SJCRH30 (cell line): Measurements from ENCODE around the gene FAH. TPM values are rescaled to one million over a fixed set of nuclear protein-coding genes. Genes with fewer than 3 reads are reported as not detected.
A peak's percentile ranks its signal among the peaks of the same experiment; 100 is the strongest.
"Not testable (repeated sequence)": the region's sequence is repeated elsewhere in the genome, so short reads cannot be mapped to it uniquely, and the experiment has no call there.

Experiments
- DNase-seq, 2 experiments: peaks; one replicate each; pipeline ENCODE4 v3.0.0-alpha.2; 2015 to 2020
- H3K27ac ChIP-seq: fragments of 250-450 bp; sonication (Bioruptor Pico); 2 replicates; pipeline ENCODE4 v1.5.1; 2020; ENCODE audit warnings: mild to moderate bottlenecking, moderate library complexity
- H3K27me3 ChIP-seq: fragments of 250-450 bp; sonication (Bioruptor Pico); 2 replicates; pipeline ENCODE4 v1.5.1; 2020; ENCODE audit warnings: mild to moderate bottlenecking, moderate library complexity
- H3K36me3 ChIP-seq: fragments of 250-450 bp; sonication (Bioruptor Pico); 2 replicates; pipeline ENCODE4 v1.5.1; 2020; ENCODE audit warnings: mild to moderate bottlenecking, moderate library complexity
- H3K4me1 ChIP-seq: fragments of 250-450 bp; sonication (Bioruptor Pico); 2 replicates; pipeline ENCODE4 v1.5.1; 2020; ENCODE audit warnings: mild to moderate bottlenecking, moderate library complexity
- H3K4me3 ChIP-seq: fragments of 250-450 bp; sonication (Bioruptor Pico); 2 replicates; pipeline ENCODE4 v1.5.1; 2020; ENCODE audit warnings: mild to moderate bottlenecking, moderate library complexity
- H3K9me3 ChIP-seq: fragments of 250-450 bp; sonication (Bioruptor Pico); replicated peaks from 2 replicates; pipeline ENCODE4 v1.5.1; 2020; ENCODE audit warnings: mild to moderate bottlenecking, moderate library complexity
- total RNA-seq: library from RNA; depleted of rRNA; stranded (reverse); fragments of >200 nt; shearing (Covaris generic); gene quantifications from 2 replicates; pipeline ENCODE4 v1.2.3, GENCODE V29; 2014

Gene FAH
- total RNA-seq, 1 experiment from 2014 or later = 19.0 TPM

- Histone ChIP-seq H3K4me1 (no peaks in the 10 kb centered on the region), H3K27me3 (no peaks in the 10 kb centered on the region), H3K27ac (no peak overlapping the region), H3K4me3 (no peak overlapping the region), H3K9me3 (no peaks in the 10 kb centered on the region), H3K36me3 (peaks cover 25% of the 10 kb centered on the region)
- DNase-seq = no peak
These were observed 24.9 kb upstream of the FAH start for GRCh38 chr15:80127911-80128310.

GRCh38 chr15:80132382-80132781 lies 20.4 kb upstream of the FAH start:
- Histone ChIP-seq H3K27me3 (no peaks in the 10 kb centered on the region), H3K36me3 (peaks cover 3% of the 10 kb centered on the region; the same call in 1 of the 2 replicates)
- DNase-seq = no peak

GRCh38 chr15:80136854-80137253 lies 15.9 kb upstream of the FAH start:
- H3K9me3 ChIP-seq = no peaks in the 10 kb centered on the region
- H3K27me3 ChIP-seq = no peaks in the 10 kb centered on the region
- no peak overlapping the region for H3K4me3 ChIP-seq
- H3K4me1 ChIP-seq = no peaks in the 10 kb centered on the region
- H3K36me3 ChIP-seq = peaks cover 3% of the 10 kb centered on the region; the same call in 1 of the 2 replicates
- no peak overlapping the region for H3K27ac ChIP-seq
- no peak for DNase-seq

More at GRCh38 chr15:80132382-80132781, 20.4 kb upstream of the FAH start:
- Histone ChIP-seq H3K4me3 (no peak overlapping the region), H3K9me3 (no peaks in the 10 kb centered on the region), H3K27ac (no peak overlapping the region), H3K4me1 (no peaks in the 10 kb centered on the region)

- no peaks in the 10 kb centered on the region for H3K9me3 ChIP-seq
- H3K36me3 ChIP-seq = 0 out of 2 replicates have a peak, but pooled peaks cover 3% of the 10 kb centered on the region
- no peaks in the 10 kb centered on the region for H3K27me3 ChIP-seq
- no peak overlapping the region for H3K4me3 ChIP-seq
- DNase-seq = no peak
- no peak overlapping the region for H3K27ac ChIP-seq
- no peaks in the 10 kb centered on the region for H3K4me1 ChIP-seq
These were observed 13.8 kb upstream of the FAH start for GRCh38 chr15:80138961-80139360.

GRCh38 chr15:80140909-80141308 lies 11.9 kb upstream of the FAH start:
- Histone ChIP-seq H3K27me3 (no peaks in the 10 kb centered on the region), H3K4me1 (no peaks in the 10 kb centered on the region), H3K9me3 (no peaks in the 10 kb centered on the region), H3K36me3 (0 out of 2 replicates have a peak, but pooled peaks cover 3% of the 10 kb centered on the region), H3K4me3 (no peak overlapping the region), H3K27ac (no peak overlapping the region)
- no peak for DNase-seq

GRCh38 chr15:80141916-80142598 lies 10.7 kb upstream of the FAH start:
- no peaks in the 10 kb centered on the region for H3K27me3 ChIP-seq
- H3K9me3 ChIP-seq = no peaks in the 10 kb centered on the region
- no peak for DNase-seq
- H3K36me3 ChIP-seq = no peaks in the 10 kb centered on the region
- no peak overlapping the region for H3K4me3 ChIP-seq
- H3K4me1 ChIP-seq = no peaks in the 10 kb centered on the region
- H3K27ac ChIP-seq = no peak overlapping the region

- Histone ChIP-seq H3K27ac (no peak overlapping the region), H3K27me3 (no peaks in the 10 kb centered on the region), H3K4me3 (no peak overlapping the region), H3K9me3 (no peaks in the 10 kb centered on the region), H3K4me1 (no peaks in the 10 kb centered on the region), H3K36me3 (no peaks in the 10 kb centered on the region)
- no peak for DNase-seq
These were observed 10.2 kb upstream of the FAH start for GRCh38 chr15:80142646-80143045.

- Histone ChIP-seq H3K9me3 (no peaks in the 10 kb centered on the region), H3K4me1 (0 out of 2 replicates have a peak, but pooled peaks cover 4% of the 10 kb centered on the region), H3K27me3 (no peaks in the 10 kb centered on the region), H3K27ac (no peak overlapping the region), H3K36me3 (no peaks in the 10 kb centered on the region), H3K4me3 (no peak overlapping the region)
- no peak for DNase-seq
These were observed 1.7 kb upstream of the FAH start for GRCh38 chr15:80151148-80151547.

- Histone ChIP-seq H3K9me3 (no peaks in the 10 kb centered on the region), H3K36me3 (no peaks in the 10 kb centered on the region), H3K4me1 (0 out of 2 replicates have a peak, but pooled peaks cover 4% of the 10 kb centered on the region), H3K27me3 (no peaks in the 10 kb centered on the region), H3K4me3 (peak overlapping the region; percentile 57), H3K27ac (no peak overlapping the region)
- no peak for DNase-seq
These were observed 1.2 kb upstream of the FAH start for GRCh38 chr15:80151576-80151975.

GRCh38 chr15:80152180-80152895 lies 461 bp upstream of the FAH start:
- Histone ChIP-seq H3K9me3 (no peaks in the 10 kb centered on the region), H3K27me3 (no peaks in the 10 kb centered on the region), H3K36me3 (no peaks in the 10 kb centered on the region), H3K4me3 (peak overlapping the region; percentile 78), H3K27ac (peak overlapping the region; percentile 12; the same call in 1 of the 2 replicates), H3K4me1 (0 out of 2 replicates have a peak, but pooled peaks cover 4% of the 10 kb centered on the region)
- DNase-seq = peak; percentile 96 to 98

- Histone ChIP-seq H3K27ac (no peak overlapping the region), H3K36me3 (no peaks in the 10 kb centered on the region), H3K27me3 (no peaks in the 10 kb centered on the region), H3K4me1 (0 out of 2 replicates have a peak, but pooled peaks cover 4% of the 10 kb centered on the region), H3K4me3 (peak overlapping the region; percentile 78), H3K9me3 (no peaks in the 10 kb centered on the region)
- DNase-seq = no peak
These were observed 1.1 kb downstream of the FAH start for GRCh38 chr15:80153900-80154299.

- no peaks in the 10 kb centered on the region for H3K27me3 ChIP-seq
- H3K9me3 ChIP-seq = no peaks in the 10 kb centered on the region
- H3K4me3 ChIP-seq = no peak overlapping the region
- no peak for DNase-seq
- 0 out of 2 replicates have a peak, but pooled peaks cover 4% of the 10 kb centered on the region for H3K4me1 ChIP-seq
- H3K36me3 ChIP-seq = no peaks in the 10 kb centered on the region
- H3K27ac ChIP-seq = no peak overlapping the region
These were observed 1.5 kb downstream of the FAH start for GRCh38 chr15:80154336-80154735.

GRCh38 chr15:80155001-80155377 lies 2.2 kb downstream of the FAH start:
- no peaks in the 10 kb centered on the region for H3K27me3 ChIP-seq
- DNase-seq = no peak
- no peak overlapping the region for H3K4me3 ChIP-seq
- H3K27ac ChIP-seq = no peak overlapping the region
- H3K9me3 ChIP-seq = no peaks in the 10 kb centered on the region
- H3K36me3 ChIP-seq = no peaks in the 10 kb centered on the region
- 0 out of 2 replicates have a peak, but pooled peaks cover 4% of the 10 kb centered on the region for H3K4me1 ChIP-seq

GRCh38 chr15:80155378-80156175 lies 2.8 kb downstream of the FAH start:
- not testable (repeated sequence) for H3K27me3 ChIP-seq, H3K36me3 ChIP-seq, DNase-seq, H3K4me3 ChIP-seq, H3K9me3 ChIP-seq, H3K4me1 ChIP-seq, H3K27ac ChIP-seq
